Ureter (tissue), 1 donor: Measurements from ENCODE around the gene FYN. TPM values are rescaled to one million over a fixed set of nuclear protein-coding genes. Genes with fewer than 3 reads are reported as not detected.

ENCODE experiments used
- DNase-seq: peaks from one replicate; pipeline ENCODE4 v3.0.0-alpha.2; 2020; ENCODE audit warnings: low spot score
- total RNA-seq: library from RNA; stranded (reverse); gene quantifications from one replicate; pipeline ENCODE4 v1.2.4, GENCODE V29; 2023
- donor health status: DM: yes; HTN: yes; CAD: no.

The FYN gene
- total RNA-seq, 1 donor from 2014 or later, result 62.6 TPM

DNA sequence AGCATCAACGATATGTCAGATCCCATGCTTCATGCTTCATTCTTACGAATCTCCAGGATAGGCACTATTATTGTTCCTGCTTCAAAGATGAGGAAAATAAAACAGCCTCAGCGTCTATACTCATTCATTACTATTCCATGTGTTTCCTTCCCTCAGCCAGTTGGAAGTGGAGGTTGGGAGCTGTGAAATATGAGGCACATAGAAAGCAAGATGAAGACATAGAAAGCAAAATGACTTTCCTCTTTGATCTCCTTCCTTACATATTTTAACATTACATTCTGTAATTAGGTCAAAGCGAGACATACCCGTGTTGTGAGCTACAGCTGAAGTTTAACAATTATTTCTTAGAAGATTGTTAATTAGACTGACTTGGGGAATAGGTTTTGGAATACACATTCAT lies 125.4 kb downstream of the FYN start:
- no peak for DNase-seq

DNA sequence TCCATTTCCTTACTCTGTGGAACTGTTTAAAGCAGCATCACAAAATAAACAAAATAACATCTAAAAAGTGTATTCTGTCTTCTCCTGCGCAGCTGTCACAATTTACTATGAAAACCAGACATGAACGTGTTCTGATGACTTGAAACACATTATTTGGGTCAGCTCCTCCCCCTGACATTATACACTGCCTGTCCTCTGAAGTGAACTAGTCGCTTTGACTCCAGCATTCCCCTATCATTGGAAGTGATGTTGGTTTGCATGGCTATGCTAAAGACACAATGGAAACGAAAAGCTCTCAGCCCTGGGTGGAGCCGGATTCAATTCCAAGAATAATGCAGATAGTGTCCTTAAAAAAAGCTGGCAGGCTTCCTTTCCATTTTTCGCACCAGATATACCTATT lies 125.9 kb downstream of the FYN start:
- no peak for DNase-seq

DNA sequence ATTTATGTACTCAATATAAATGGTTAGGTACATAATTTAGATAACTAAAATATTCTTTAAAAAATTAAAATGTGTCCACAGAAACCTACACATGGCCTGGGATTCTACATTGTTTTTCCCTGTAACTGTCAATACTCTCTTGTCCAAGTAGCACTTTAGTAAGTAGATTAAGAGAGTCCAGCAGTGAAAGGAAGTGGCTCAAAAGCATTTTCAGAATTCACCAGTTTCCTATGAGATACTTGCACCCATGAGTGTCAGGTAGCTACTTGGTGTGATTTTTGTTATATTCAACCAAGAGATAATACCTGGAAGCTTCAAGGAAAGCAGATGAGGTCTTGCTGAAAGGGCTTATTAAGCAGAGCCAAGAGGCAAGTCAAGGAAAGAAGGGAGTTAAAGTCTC lies 126.3 kb downstream of the FYN start:
- no peak for DNase-seq

DNA sequence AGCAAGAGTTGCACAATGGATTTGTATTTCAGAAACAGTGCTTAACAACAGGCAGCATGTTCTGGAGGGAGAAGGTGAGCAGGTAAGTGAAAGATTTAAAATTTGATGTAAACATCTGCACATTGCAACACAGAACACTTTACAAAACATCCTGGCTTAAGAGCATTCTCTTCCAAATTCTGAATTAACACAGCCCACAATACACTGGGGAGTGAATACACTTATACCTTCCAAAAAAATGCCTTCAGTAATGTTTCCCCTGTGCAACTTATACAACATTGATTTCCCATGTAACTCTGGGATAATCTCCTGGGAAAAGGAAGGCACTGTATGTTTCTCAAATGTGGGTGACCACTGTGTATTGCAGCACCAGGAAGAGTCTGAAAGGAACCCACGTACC lies 127.6 kb downstream of the FYN start:
- DNase-seq, result no peak

DNA sequence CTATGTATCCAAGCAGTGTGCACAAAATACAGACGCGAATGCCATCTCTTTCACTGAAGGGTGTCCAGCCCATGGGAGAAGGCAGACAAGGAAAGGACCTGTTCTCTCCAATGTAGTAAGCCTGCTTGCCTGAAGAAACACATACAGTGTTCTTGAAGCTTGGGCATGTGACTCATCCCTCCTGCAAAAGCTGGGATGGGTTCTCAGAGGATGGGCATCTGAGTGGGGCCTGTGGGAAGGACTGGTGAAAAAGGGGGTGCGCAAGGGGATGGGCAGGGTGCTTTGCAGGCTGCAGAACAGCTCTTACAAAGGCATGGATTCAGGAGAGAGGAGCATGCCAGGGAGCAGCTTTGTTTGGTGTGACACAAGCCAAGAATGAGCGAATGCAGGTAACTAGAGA lies 128.1 kb downstream of the FYN start:
- DNase-seq, result no peak

DNA sequence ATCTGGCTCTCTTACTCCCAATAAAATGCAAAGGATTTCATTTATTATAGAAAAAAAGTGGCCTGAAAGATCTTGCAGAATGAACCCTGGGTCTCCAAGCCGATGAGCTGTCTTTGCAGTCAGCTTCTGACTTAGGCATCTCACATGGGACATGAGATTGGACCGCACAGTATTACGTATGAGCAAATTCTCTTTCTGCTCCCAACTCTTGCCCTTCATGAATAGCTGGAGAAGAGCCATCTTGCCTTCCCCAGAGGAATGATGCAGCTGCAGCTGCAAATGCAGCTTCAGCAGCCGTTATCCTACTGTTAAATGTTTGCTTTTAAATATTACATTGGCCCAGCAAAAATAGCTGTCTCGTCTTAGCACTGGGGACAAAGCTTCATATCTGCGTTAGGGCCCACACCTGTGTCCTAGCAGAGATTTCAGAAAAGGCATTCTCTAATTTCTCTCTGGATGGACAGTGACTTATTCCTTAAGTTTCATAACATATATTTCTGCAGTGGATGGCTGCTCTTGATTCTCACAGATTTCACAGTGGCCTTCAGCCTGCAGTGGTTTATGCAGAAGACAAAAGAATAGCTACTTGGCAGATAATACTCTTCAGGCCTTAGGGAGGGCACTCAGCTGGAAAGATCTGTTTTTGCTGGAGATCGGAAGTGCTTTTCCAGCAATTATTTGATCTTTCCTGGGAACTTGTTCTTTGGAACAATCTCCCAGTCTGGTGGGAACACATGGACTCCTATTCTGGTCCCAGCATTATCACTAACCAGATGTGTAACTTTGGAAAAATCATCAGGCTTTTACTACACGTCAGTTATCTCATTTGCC lies 129.2 kb downstream of the FYN start:
- no peak for DNase-seq

DNA sequence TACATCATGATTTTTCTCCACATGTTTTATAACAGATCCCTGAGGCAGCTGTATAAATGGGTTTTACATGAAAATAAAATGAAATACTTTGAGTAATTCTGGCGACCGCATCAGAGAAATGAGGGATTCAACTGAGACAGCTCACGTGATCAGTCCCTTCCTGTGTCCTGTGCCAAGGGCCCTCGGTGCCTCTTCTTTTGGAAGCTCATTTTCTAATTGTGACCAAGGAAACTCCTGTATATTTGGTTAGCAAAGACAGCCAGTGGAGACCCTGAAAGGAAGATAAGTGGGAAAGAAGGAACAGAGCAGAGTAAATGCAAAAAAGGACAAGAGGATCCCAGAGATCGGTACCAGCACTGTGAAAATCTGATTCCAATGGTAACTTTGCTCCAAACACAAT lies 129.9 kb downstream of the FYN start:
- no peak for DNase-seq

DNA sequence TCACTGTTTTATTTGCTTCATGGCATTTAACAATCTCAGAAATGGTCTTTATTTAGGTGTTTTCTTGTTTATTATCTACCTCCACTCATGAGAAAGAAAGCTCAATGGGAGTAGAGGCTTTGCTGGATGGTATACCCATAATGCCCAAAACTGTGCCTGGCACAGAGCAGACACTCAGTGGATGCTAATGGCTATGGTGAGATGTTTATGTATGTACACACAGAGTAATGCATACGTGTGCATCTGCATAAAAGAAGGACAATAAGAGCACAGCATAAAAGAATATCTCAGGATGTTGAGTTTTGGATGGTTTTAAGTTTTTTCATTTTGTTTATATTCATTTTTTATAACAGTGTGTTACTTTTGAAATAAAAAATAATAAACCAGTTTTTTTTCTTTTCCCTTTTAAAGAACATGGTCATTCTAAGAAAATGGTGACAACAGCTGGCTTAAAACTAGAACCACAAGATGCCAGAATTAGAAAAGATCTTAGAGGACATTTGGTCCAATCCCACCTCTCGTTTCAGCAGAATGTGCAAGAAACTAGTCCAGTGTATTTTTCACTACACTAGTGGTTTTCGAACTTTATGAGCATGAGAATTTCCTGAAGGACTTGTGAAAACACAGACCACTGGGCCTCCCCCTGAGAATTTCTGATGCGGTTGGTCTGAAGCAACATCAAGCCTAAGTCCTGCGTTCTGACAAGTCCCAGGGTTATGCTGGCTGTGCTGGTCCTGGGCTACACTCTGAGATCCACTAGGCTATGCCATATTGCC lies 131.9 kb downstream of the FYN start:
- no peak for DNase-seq

DNA sequence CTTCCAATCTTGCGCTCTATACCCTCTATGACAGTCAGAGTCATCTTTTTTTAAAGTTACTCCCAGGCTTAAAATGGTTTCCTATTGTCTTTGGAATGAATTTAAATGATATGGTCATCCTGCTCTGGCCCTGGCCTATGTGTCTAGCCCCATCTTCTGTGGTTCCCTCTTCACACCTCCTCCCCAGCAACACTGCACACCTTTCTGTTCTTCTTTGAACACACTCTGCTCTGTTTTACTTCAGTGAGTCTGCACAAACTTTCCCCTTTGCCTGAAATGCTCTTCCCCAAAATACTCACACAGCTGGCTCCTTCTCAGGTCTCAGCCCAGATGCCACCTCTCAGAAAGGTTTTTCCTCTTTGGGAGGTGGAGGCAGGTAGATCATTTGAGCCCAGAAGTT lies 132.7 kb downstream of the FYN start:
- DNase-seq, result no peak

DNA sequence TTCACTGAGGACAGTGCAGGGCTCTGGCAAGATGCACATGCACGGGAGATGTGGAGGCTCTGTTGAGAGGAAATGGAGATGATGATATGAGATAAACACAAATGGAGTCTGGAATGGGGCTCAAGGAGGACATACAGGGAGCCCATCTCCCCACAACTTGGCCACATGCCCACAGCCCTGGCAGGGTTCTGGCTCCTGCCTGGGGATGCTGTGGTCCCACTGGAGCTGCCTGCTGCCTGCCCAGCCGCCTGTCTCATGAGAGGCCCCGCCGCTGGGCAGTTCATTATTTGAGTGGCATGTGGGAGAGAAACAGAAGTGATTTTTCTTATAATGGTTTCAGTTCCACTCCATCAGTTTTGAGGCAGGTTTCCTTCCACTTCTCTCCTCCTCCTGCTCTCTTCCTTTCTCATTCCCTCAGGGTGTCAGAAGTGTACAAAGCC lies 134.0 kb downstream of the FYN start:
- no peak for DNase-seq

DNA sequence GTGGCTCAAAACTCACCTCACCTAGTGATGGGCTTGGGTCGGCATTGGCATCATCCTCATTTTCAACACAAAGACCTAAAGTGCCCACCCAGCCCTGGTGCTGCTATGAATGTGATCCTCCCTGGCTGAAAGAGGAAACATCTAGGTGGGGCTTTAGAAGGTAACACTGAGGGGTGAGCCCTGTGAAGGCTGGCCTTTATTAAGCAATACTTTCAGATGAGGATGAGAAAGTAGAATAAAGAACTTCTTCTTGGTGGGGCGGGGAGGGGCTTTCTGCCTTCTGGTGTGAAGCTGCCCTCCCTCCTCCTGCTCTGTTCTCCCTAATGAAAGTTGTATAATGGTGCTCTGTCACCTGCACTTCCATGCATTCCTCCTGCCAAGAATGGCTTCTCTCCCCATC lies 134.6 kb downstream of the FYN start:
- no peak for DNase-seq

DNA sequence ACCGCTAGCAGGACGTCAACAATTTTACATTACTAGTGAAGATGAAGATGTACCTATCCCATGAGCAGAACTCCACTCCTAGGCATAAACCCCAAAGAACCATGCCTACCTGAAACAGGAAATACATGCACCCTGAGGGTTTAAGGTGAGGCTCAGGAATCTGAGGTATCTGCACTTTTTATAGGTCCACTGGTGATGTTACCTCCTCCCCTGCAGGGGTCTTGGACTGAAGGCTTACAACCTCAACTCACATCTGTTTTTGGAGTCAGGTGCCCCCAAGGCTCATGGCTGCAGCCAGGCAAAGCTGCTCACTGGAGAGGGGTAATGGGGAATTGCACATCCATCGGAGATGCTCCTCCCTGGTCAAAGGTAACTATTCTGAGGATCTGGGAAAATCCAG lies 135.1 kb downstream of the FYN start:
- DNase-seq, result no peak

DNA sequence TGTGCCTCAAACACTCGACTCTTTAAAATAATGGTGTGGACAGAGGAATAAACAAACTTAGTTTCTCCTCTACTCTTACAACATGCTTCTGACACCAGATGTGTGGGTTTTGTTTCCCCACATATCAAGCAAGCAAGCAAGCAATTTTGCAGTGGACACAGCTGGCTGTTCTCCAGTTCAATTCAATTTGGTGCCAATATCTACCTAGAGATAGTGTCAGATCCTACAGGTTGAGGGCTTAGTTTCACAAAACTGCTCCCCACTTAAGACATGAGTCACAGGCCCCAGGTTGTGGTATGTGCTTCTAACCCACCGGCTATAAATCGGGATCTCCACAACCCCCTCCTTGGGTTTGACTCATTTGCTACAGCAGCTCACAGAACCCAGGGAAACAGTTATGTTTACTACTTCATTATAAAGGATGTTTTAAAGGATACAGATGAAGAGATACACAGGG lies 136.2 kb downstream of the FYN start:
- no peak for DNase-seq

DNA sequence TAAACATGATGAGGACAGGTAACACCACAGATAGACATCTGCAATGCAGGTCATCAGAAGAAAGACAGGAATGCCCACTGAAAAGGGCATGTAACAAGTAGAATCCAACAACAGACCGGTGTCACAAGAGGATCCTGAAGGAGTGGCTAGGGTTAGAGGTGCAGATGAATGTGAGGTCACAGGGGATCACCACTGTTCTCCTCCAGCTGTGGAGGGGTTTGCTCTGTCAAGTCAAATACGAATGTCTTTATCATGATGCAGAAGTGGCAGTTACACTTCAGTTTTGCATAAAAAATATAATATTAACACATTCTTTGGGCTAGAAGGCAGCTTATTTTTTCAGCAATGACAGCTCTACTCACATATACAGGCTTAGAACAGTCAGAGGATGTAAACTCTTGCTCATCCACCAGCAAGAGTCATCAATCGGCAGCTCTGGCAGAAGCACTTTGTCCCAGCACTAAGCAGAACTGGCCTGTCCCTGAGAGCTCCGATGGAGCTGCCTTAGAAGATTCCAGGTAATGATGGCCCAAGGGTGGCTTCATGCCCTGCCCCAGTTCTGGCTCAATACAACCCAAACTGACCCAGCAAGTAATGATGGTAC lies 137.1 kb downstream of the FYN start:
- no peak for DNase-seq

DNA sequence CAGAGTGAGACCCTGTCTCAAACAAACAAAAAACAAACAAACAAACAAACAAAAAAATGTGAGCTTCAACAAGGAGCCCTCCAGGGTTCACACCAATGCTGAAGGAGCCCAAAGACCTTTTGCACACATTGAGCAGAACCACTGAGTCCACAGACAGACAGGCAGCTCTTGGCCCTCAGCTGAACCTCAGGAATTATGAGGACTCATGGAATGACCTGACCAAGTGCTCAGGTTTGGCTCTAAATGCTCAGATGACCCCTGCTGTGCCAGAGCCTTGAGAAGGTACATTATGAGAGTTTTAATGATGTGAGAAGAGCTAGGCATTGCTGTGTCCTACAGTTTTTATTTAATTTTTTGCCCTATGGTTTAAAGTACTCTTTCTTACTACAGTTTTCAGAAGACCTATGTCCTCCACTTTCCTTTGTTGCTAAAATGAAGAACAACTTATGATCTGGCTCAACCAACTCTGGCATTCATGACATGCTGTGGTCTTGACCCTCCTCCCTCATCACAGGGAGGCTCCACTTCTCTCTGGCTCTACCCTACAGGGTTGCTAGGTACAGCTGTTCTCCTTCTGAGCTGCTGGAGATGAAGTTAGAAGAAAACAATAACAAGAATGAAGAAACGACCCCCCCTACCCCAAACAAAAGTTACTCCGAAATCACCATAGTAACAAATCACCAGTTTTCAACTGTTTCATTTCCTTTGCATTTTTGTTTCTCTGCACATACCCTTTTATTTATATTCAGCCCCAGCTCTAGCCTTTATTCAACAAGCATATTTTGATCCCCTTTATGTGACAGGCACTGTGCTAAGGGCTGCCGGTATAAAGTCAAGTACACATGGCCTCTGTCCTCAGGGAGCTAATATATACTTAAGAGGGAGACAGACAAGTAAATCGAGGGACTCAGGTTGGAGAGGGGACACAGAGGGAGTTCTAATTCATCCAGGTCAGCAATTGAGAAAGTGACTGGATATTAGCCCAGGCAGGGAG lies 138.9 kb downstream of the FYN start:
- DNase-seq, result no peak

DNA sequence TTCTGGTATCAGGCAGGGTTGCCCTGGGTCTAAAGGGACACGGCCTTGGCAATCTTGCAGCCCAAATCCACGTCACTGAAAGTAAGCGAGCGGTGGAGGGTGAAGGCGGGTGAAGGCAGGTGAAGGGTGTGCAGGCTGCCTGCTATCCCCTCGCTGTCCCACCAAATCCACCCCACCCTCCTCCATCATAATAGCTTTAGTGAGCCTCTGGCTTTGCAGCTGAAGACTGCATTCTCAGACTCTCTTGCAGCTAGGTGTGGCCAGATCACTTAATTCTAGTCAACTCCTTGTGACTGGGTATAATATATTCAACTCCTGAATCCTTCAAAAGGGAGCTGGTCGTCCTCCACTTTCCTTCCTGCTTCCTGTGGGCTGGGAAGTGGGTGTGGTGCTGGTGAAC lies 140.9 kb downstream of the FYN start:
- no peak for DNase-seq

DNA sequence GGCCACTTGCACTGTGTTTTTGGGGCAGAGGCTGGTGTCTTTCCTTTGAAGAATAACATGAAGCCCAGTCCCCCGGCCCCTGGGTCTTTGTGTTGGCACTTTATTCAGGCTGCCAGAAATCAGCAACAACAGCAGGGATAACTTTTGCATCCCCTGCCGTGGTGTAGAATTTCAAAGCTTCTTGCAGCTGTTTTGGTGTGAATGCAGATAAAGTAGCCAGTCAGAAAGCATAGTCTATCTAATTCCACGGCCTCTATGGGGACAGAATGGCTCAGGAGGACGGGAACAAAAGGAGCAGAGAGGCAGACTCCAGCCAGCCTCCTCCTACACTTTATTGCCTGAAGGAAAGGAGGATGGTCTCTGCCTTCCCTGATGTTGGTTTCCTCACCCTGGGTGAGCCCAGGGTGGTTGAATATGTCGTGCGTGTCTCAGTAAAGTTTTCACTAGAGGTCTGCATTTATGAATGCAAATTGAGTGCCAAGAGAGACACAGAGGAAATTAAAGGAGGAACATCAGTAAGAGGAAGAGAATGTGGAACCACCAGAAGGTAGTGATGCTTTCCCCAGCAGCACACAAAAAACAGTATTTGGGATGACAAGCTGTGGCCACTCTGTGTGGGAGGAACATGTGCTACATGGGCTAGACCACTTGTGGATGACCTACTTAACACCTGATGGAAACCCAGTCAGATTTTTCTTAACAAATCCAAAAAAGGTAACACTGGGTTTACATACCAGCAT lies 141.6 kb downstream of the FYN start:
- no peak for DNase-seq

DNA sequence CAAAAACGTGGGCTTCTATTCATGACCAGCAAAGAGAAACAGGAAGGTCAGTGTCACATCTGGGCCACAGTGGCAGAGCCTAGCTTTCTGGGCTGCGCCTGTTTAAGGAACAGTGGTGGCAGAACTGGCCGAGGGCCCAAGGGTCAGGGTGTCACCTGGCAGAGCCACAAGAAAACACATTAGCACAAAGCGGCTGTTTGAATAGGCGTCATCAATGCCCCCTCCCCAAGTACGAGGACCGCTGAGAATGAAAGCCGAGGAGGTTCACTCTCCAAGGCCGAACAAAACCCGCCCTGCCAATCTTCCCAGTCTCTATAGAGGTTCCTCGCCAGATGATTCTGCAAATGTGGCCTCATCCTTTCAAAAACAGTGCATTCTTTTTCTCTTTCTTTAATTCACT lies 142.4 kb downstream of the FYN start:
- DNase-seq, result no peak

DNA sequence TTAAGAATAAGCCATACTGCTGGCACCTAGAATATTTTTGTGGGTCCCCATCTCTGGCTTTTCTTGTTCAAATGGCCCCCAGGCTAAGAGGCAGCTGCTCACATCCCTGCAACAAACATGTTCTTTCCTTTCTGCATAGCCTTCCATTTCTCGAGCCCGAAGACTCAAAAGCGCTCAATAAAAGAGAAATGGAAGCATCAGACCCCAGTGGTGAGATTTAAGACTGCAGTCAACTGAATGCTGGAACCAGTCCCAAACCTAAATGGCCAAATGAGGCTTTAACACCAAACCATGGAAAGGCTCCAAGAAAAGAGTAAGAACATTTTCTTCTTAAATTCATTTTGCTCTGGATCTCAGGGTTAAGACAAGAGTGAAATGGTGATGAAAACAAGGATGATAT lies 145.4 kb downstream of the FYN start:
- DNase-seq, result no peak

DNA sequence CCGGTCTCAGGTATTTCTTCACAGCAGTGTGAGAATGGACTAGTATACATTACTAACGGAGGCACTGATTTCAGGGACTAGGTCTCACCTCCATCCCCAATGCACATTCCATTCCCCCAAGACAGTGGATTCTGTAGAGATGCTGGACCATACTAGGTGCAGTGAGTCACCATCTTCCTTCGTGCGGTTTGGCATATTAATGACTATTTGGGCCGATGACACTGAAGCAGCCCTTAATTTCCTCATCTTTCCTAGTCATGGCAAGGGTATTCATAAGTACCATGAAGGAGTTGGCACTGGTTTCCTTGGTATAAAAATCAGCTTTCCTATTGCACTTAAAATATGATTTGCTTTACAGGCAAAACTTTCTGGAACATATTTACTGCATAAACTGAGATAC lies 146.2 kb downstream of the FYN start:
- no peak for DNase-seq
